HCT116 (cell line): ENCODE data around the gene ALK. TPM values are rescaled to one million over a fixed set of nuclear protein-coding genes. Genes with fewer than 3 reads are reported as not detected.

Experiments used
- ATAC-seq: fragments of 200-7000 bp; cut with Tn5 transposase; 2 replicates; pipeline ENCODE4 v1.9.1; 2020; ENCODE audit warnings: mild to moderate bottlenecking, moderate library complexity
- BruUV-seq: library from RNA; stranded (reverse); fragments of 400-500 nt; replicated peaks from 2 replicates; lab custom pipeline; 2021; lab: Mats Ljungman, UMichigan
- CTCF ChIA-PET: fragments of 300-600 bp; sonication (Branson Sonifier 250); formaldehyde crosslinking; loops from one replicate; lab custom pipeline; 2021; ENCODE audit warnings: antibody characterized with exemption; lab: Charles Lee
- POLR2A ChIA-PET: fragments of 300-600, 350-600 bp; sonication (Branson Sonifier 250); formaldehyde crosslinking; loops from one replicate; lab custom pipeline; 2021; ENCODE audit warnings: antibody characterized with exemption; lab: Charles Lee
- RAD21 ChIA-PET, 2 experiments: fragments of 300-600 bp; sonication (Branson Sonifier 250); formaldehyde crosslinking; loops; one replicate each; lab custom pipeline; 2023; ENCODE audit warnings: low total read pairs in 2 of 2; ENCODE audit not compliant: uncharacterized antibody in 2 of 2, unreplicated experiment in 2 of 2, low non-redundant PET in 1 of 2; lab: Charles Lee
- DNase-seq: peaks from one replicate; pipeline ENCODE4 v3.0.0-alpha.2; 2010; ENCODE audit warnings: low read depth, low spot score
- H2AFZ ChIP-seq: fragments of 200-600 bp; shearing (Covaris generic), sonication (generic); 2 replicates; pipeline ENCODE4 v1.6.1; 2017; ENCODE audit warnings: low read depth, mixed run types, mixed read lengths, antibody characterized with exemption, low read length; ENCODE audit not compliant: poor library complexity, severe bottlenecking
- H3K27ac ChIP-seq: 2 replicates; pipeline ENCODE4 v1.5.1; 2012; ENCODE audit warnings: low read depth, low read length
- H3K27me3 ChIP-seq: fragments of 200-600 bp; sonication (generic); 2 replicates; pipeline ENCODE4 v1.6.1; 2016; ENCODE audit warnings: mixed run types, low read length, mixed read lengths; ENCODE audit not compliant: insufficient read depth
- H3K36me3 ChIP-seq, 2 experiments: fragments of 200-500 bp in 1 of 2; fragments of 200-600 bp in 1 of 2; sonication (Bioruptor generic) in 1 of 2; sonication (generic) in 1 of 2; 2 replicates each; pipeline versions ENCODE4 v1.5.1 to v1.6.1; 2014 to 2016; ENCODE audit warnings: low read length in 2 of 2, inconsistent platforms in 1 of 2, mixed read lengths in 1 of 2, mixed run types in 1 of 2; ENCODE audit not compliant: insufficient read depth in 2 of 2, control insufficient read depth in 1 of 2
- H3K4me1 ChIP-seq, 2 experiments: fragments of 200-600 bp in 1 of 2; sonication (generic) in 1 of 2; 2 replicates each; pipeline versions ENCODE4 v1.5.1 to v1.6.1; 2012 to 2017; ENCODE audit warnings: low read length in 2 of 2, inconsistent platforms in 1 of 2, mild to moderate bottlenecking in 1 of 2, mixed read lengths in 1 of 2, mixed run types in 1 of 2, moderate library complexity in 1 of 2; ENCODE audit not compliant: insufficient read depth in 2 of 2, control insufficient read depth in 1 of 2
- H3K4me2 ChIP-seq: fragments of 200-600 bp; sonication (generic); 2 replicates; pipeline ENCODE4 v1.6.1; 2017; ENCODE audit warnings: mixed run types, low read length, mixed read lengths
- H3K4me3 ChIP-seq, 2 experiments: fragments of 200-600 bp in 1 of 2; sonication (generic) in 1 of 2; replicated peaks in 1 of 2; 2 replicates each; pipeline ENCODE4 v1.5.1; 2011 to 2016; ENCODE audit warnings: low read length in 2 of 2, control low read depth in 1 of 2, low read depth in 1 of 2, mild to moderate bottlenecking in 1 of 2, mixed read lengths in 1 of 2, mixed run types in 1 of 2
- H3K79me2 ChIP-seq: fragments of 200-600 bp; sonication (generic); 2 replicates; pipeline ENCODE4 v1.6.1; 2017; ENCODE audit warnings: mild to moderate bottlenecking, mixed run types, low read length, moderate library complexity, mixed read lengths; ENCODE audit not compliant: insufficient read depth
- H3K9ac ChIP-seq: fragments of 200-600 bp; sonication (generic); 2 replicates; pipeline ENCODE4 v1.6.1; 2016; ENCODE audit warnings: low read length, mixed read lengths
- H3K9me2 ChIP-seq: fragments of 200-600 bp; sonication (generic), shearing (Covaris generic); 2 replicates; pipeline ENCODE4 v1.6.1; 2017; ENCODE audit warnings: mixed run types, mild to moderate bottlenecking, moderate library complexity; ENCODE audit not compliant: insufficient read depth
- H3K9me3 ChIP-seq, 2 experiments: fragments of 200-500 bp in 1 of 2; fragments of 200-600 bp in 1 of 2; sonication (Bioruptor generic) in 1 of 2; sonication (generic) in 1 of 2; 2 replicates each; pipeline ENCODE4 v1.6.1; 2014 to 2017; ENCODE audit warnings: low read length in 2 of 2, mixed read lengths in 2 of 2, inconsistent platforms in 1 of 2, low read depth in 1 of 2, mild to moderate bottlenecking in 1 of 2, mixed run types in 1 of 2, moderate library complexity in 1 of 2; ENCODE audit not compliant: control insufficient read depth in 1 of 2, insufficient read depth in 1 of 2
- H4K20me1 ChIP-seq: fragments of 200-600 bp; sonication (generic), shearing (Covaris generic); 2 replicates; pipeline ENCODE4 v1.6.1; 2017; ENCODE audit warnings: mixed run types, mild to moderate bottlenecking, moderate library complexity; ENCODE audit not compliant: insufficient read depth
- ATF3 ChIP-seq: IDR thresholded peaks from 2 replicates; pipeline ENCODE4 v1.6.1; 2012
- CTCF ChIP-seq, 3 experiments: fragments of 200-600 bp in 1 of 3; sonication (generic) in 1 of 3; IDR thresholded peaks in 2 of 3; conservative IDR thresholded peaks in 1 of 3; 2 replicates each; pipeline ENCODE4 v1.5.1; 2012 to 2017; ENCODE audit warnings: low read depth in 2 of 3, low read length in 2 of 3, antibody characterized with exemption in 1 of 3, borderline replicate concordance in 1 of 3, control low read depth in 1 of 3, mild to moderate bottlenecking in 1 of 3, mixed read lengths in 1 of 3, mixed run types in 1 of 3, moderate library complexity in 1 of 3; ENCODE audit not compliant: insufficient read depth in 1 of 3
- RAD21 ChIP-seq: IDR thresholded peaks from 2 replicates; pipeline ENCODE4 v1.6.1; 2012; ENCODE audit warnings: low read depth, mild to moderate bottlenecking
- SRF ChIP-seq: IDR thresholded peaks from 2 replicates; pipeline ENCODE4 v1.6.1; 2012; ENCODE audit warnings: low read depth
- YY1 ChIP-seq: IDR thresholded peaks from 2 replicates; pipeline ENCODE4 v1.6.1; 2011; ENCODE audit warnings: low read length, low read depth, moderate library complexity, mild to moderate bottlenecking; ENCODE audit not compliant: insufficient replicate concordance; ENCODE audit errors: extremely low read depth
- intact Hi-C: fragments of 100-400 bp; cut with micrococcal nuclease; formaldehyde crosslinking; loops from 2 replicates; pipeline ENCODE4 v1.10.0; 2022
- total RNA-seq: library from RNA; stranded (reverse); gene quantifications from one replicate; pipeline ENCODE4 v1.2.1, GENCODE V29; 2021; ENCODE audit not compliant: unreplicated experiment
- TF ChIP-seq, protein P1 (sequence below): IDR thresholded peaks from 2 replicates; pipeline ENCODE4 v1.6.1; 2011; ENCODE audit warnings: mild to moderate bottlenecking, low read length, moderate library complexity; ENCODE audit not compliant: insufficient replicate concordance; ENCODE audit errors: extremely low read depth

Gene ALK
- total RNA-seq, 1 experiment from 2014 or later, result not detected

- H2AFZ ChIP-seq, result peak overlapping the region; percentile 7
- intact Hi-C loops, result loop anchor here (1.0 to 10.0 kb wide), 3 partner anchors 143 to 362 kb away; no protein-coding TSS in a partner anchor
- peak; percentile 97 for ATAC-seq
- H3K4me1 ChIP-seq, result no peaks in the 10 kb centered on the region
- CTCF ChIA-PET, result no interaction called here
- H4K20me1 ChIP-seq, result no peaks in the 10 kb centered on the region
- RAD21 ChIA-PET, result no interaction called here
- H3K9ac ChIP-seq, result no peak overlapping the region
- no peaks in the 10 kb centered on the region for H3K27me3 ChIP-seq
- no peak overlapping the region for H3K4me3 ChIP-seq
- no peaks in the 10 kb centered on the region for H3K36me3 ChIP-seq
- no peaks in the 10 kb centered on the region for H3K9me2 ChIP-seq
- H3K27ac ChIP-seq, result no peak overlapping the region
- POLR2A ChIA-PET, result no interaction called here
- BruUV-seq, result no TSS peak
- no peaks in the 10 kb centered on the region for H3K9me3 ChIP-seq
- H3K79me2 ChIP-seq, result no peaks in the 10 kb centered on the region
- TF ChIP-seq SRF (no peak), CTCF (IDR thresholded peaks at IDR 0.05 in 2 of 3, conservative IDR thresholded peaks at IDR 0.05 in 1 of 3; ENCODE audit: borderline replicate concordance in 1 of 3, insufficient read depth in 1 of 3, low read depth in 2 of 3, low read length in 2 of 3) (peak; percentile 81 to 95 (median 89)), ATF3 (no peak), YY1 (no peak), RAD21 (peak; percentile 98)
- TF ChIP-seq, protein P1, sequence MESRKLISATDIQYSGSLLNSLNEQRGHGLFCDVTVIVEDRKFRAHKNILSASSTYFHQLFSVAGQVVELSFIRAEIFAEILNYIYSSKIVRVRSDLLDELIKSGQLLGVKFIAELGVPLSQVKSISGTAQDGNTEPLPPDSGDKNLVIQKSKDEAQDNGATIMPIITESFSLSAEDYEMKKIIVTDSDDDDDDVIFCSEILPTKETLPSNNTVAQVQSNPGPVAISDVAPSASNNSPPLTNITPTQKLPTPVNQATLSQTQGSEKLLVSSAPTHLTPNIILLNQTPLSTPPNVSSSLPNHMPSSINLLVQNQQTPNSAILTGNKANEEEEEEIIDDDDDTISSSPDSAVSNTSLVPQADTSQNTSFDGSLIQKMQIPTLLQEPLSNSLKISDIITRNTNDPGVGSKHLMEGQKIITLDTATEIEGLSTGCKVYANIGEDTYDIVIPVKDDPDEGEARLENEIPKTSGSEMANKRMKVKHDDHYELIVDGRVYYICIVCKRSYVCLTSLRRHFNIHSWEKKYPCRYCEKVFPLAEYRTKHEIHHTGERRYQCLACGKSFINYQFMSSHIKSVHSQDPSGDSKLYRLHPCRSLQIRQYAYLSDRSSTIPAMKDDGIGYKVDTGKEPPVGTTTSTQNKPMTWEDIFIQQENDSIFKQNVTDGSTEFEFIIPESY, result no peak
- H3K4me2 ChIP-seq, result no peak overlapping the region
- peak; percentile 57 for DNase-seq
Measured at GRCh38 chr2:29196792-29197788, 724.3 kb downstream of the ALK start.
